HG02610 (cell line): Measurements from ENCODE around the gene LRCH1.
"Not testable (repeated sequence)": the region's sequence is repeated elsewhere in the genome, so short reads cannot be mapped to it uniquely, and the experiment has no call there.

Experiments
- ATAC-seq: cut with Tn5 transposase; IDR thresholded peaks from one replicate; pipeline ENCODE4 v1.9.1; 2021; ENCODE audit warnings: mild to moderate bottlenecking, moderate library complexity; ENCODE audit not compliant: unreplicated experiment

Gene LRCH1

DNA sequence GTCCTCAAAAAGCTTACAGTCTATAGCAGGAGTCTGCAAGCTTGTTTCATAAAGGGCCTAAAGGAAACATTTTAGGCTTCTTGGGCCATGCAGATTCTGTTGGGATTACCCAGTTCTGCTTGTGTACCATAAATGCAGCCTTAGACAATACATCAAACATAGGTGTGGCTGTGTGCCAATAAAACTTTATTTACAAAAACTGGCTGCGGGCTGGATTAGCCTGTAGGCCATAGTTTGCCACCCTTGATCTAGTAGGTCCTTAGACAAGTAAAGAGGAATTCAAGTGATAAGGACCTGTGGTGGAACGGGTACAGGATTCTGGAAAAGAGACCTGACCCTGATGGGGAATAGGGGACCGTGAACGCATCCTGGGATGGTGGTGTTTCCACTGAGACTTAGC lies 192.1 kb downstream of the LRCH1 start:
- no peak for ATAC-seq

DNA sequence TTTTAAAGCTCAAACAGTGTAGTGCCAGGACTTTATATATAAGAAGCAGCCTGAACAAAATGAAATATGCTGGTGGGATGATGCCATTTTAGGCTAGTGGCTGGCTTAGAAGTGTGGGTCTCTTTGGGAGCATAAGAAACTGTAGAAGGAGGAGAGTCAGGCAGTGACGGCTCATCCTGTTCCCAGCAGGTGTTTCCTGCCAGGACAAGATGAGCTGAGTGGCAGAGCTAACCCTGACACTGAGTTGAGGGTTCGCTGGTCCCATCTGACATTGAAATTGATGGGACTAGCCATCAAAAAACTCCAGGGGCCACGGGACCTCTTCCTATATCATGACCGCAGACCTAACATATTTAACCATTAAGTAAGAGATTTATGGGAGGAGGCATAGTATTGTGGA lies 192.7 kb downstream of the LRCH1 start:
- no peak for ATAC-seq

DNA sequence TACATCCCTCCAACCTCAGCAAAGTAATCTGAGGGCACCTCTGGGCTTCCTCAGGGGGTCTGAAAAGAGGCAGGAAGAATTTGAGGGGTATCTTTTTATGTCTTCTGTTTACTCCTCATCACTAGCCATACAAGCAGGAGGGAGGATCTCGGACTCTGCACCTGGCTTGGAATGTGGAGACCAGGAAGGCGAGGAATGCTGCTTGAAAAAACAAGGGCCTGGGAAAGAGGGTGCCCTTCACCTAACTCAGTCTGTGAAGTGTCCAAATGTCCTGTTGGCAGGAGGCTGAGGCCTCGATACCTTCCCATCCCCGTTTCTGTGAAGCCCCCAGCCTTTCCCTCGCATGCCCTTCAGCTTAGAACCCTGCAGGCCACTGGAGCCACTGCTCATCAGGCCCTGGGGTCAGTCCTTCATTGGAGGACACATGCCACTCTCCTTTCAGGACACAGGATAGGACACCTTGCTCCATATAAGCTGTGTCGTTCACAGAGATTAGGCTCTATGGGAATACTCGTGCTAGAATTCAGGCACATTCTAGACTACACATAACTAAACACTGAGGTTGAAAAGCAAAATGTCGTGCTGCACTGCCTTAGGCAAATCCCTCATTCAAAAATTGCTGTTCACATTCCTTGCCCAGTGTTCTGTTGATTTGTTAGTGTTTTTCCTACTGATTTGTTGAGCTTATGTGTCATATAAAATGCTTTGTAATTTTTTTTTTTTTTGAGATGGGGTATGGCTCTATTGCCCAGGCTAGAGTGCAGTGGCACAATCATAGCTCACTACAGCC lies 194.3 kb downstream of the LRCH1 start:
- ATAC-seq, result no peak

DNA sequence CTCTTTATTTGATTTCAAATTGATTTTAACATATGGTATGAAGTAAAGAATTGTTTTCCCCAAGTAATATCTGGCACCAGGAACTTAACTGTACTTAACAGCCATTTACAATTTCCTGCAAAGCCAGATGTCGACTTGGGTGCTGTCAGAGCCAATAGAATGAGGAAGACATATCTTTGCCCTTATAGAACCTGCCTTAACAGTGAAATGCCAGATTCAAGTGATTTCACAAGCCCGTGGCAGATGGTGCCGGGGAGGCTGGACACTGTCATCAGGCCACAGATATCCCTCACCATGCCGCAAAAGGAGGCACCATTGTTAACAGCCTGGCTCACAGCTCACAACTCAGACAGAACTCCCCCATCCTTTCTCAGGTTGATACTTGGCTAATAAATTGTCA lies 195.3 kb downstream of the LRCH1 start:
- no peak for ATAC-seq

DNA sequence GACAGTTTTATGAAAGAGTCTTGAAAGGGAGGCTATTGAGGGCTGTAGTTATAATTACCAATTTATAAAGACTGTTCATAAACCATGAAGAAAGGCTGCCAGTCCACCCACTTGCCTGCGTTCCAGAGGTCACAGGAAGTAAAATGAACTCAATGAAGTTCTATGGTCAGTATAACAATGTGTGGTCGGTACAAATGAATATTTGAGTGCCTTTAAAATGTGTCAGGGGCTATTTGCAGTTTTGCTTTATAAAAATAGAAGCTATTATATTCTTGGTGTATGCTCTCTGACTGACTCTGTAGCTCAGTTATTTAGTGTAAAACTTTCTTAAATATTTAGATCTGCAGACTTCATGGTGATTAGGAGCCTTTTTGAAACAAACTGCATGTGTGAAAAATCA lies 197.0 kb downstream of the LRCH1 start:
- ATAC-seq, result no peak

DNA sequence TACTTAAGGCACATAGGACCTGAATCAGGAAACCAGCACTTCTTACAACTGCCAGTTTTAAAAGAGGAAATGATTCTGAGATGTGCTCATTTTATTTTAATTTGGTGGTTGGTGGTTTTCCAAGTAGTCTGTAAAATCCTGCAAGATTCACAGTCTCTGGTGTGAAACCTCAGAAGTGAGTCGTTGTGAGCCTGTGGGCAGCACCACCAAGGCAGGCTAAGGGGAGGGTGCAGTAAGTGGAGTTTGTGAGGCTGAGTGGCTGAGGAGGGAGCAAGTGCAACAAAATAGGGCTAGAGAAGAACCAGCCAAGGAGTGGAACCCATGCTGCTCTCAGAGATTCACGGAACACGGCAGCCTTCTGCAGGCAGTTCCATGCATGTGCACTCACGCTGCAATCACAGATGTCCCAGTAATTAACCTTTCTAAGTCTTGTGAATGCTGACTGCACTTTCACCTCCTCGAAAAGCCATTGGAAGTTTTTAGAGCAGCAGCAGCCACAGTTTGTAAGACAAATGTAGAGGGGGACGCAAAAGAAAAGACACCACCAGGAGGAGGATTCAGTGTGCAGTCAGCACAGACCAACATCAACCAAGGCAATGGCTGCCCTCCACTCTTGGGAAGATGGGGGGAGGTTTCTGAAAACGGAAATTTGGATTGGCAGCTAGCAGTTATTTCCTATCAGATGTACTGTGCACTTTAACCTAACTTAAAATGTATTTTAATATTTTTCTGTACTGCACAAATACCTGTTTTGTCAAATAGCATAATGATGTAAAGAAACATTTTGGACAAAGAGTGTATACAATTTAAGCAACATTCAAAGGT lies 199.1 kb downstream of the LRCH1 start:
- ATAC-seq, result peak; percentile 95

DNA sequence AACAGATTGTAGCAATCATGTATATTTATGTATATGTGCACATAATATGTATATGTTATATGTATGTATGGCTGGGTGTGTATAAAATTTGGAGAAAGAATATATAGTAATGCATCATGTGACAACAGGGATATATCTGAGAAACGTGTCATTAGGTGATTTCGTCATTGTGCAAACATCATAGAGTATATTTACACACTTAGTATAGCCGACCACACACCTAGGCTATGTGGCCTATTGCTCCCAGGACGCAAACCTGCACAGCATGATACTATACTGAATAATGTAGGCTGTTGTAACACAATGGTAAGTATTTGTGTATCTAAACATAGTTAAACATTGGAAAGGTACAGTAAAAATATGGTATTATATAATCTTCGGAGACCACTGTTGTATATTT lies 200.2 kb downstream of the LRCH1 start:
- ATAC-seq, result no peak

DNA sequence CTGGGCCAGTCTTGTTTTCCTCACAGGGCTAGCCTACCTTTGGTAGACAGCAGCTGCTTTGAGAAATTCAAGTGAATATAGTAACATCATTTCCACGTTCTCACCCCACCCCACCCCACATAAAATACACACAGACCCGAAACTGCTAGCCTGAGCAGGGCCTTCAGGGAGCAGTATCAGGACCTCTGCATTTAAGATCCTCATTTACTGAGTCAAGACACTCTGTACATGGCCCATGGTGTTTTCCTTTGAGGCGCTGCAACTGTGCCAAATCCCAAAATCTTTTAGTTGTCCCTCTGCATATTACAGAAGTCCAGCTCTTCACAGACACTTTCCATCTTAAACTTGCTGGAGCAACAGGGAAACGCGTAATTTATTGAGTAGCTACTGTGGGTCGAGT lies 200.9 kb downstream of the LRCH1 start:
- no peak for ATAC-seq

DNA sequence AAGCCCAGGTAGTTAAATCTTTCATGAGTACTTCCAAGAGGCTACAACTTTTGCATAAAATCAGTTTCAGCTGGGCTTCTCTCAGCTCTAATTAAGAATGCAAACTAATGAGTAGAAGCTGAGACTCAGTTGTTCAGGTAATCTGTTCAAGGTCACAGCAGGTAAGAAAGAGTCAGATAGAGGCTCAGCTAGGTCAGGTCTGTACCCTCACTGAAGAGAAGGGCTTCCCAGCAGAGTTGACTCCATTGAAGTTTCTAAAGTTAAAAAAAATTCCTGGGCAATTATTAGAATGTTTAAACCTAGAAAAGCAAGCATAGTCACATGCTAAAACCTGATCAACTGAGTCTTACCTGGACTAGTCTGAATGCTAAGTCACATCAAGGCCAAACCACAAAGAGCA lies 201.8 kb downstream of the LRCH1 start:
- no peak for ATAC-seq

DNA sequence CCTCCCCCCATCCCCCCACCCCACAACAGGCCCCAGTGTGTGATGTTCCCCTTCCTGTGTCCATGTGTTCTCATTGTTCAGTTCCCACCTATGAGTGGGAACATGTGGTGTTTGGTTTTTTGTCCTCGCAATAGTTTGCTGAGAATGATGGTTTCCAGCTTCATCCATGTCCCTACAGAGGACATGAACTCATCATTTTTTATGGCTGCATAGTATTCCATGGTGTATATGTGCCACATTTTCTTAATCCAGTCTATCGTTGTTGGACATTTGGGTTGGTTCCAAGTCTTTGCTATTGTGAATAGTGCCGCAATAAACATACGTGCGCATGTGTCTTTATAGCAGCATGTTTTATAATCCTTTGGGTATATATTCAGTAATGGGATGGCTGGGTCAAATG lies 202.5 kb downstream of the LRCH1 start:
- ATAC-seq, result not testable (repeated sequence)

DNA sequence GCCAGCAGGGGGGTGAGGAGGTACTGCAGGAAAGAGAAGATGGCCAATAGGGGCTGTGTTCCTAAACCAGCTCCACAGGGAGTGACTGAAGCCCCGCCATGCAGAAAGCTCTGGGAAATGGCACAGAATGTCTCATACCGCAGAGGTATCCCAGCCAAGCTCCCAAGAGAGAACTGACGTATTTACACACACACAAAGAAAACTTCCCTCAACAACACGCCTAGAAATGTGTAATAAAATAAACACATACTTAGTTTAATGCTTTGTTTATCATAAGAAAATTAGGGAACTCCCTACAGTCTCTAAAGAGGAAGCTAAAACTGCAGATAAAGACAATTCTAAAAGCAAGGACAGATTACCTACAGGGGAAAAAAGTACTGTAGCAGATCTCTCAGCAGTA lies 204.0 kb downstream of the LRCH1 start:
- no peak for ATAC-seq

DNA sequence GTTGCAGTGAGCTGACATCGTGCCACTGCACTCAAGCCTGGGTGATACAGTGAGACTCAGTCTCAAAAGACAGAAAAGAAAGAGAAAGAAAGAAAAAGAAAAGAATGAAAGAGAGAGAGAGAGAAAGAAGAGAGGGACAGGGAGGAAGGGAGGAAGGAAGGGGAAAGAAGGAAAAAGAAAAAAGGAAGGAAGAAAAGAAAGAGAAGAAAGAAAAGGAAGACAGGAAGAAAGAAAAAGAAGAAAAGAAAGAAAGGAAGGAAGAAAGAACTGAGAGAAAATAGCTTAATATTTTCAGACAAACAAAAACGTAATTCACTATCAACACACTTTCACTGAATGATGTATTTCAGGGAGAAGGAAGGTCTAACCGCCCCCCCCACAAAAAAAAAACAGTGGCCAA lies 204.7 kb downstream of the LRCH1 start:
- ATAC-seq, result no peak

DNA sequence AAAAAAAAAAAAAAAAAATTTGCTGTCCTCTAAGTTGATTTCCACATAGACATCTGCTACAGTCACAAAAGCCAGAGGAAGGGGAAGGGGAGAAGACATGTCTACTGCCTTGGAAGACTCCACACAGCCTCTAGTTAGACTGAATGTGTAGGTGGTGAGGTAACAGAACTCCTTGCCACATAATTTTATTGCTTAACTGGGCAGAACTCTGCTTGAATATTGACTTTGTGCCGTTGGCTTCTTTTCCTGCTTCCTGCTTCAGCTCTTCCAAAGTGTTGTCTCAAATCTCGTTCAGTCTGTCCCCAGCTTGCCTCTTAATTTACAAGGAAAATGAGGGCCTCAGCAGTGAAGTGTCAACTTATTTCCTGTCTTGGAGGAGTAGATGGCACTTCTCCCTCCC lies 206.9 kb downstream of the LRCH1 start:
- ATAC-seq, result no peak

DNA sequence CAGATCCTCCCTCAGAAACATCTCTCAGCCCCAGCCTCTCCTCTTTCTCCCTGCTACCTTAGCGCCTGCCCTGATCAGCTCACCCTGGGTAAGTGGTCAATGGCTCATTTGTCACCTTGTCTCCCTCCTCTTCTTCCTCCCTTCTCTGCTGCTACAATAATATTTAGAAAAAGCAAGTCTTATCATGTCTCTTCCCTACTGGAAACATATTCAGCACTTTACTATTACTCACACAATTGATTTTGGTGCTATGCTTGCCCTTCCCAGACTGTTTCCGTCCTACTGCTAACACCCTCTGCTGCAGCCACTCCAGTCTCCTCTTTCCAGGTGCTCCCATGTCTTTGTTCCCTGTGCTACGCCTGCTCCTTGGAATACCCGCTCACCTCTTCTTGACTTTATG lies 208.2 kb downstream of the LRCH1 start:
- ATAC-seq, result no peak

DNA sequence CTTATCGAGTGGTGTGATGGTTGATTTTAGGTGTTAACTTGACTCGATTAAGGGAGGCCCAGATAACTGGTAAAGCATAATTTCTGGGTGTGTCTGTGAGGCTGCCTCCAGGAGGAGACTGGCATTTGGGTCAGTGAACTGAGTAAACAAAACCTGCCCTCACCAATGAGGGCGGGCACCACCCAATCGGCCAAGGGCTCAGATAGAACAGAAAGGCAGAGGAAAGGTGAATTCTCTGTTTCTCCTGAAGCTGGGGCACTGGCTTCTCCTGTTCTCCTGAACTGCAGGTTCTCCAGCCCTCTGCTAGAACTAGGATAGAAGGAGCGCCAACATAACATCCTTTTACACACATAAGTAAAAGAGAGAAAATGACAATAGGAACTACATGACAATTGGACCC lies 208.9 kb downstream of the LRCH1 start:
- no peak for ATAC-seq

DNA sequence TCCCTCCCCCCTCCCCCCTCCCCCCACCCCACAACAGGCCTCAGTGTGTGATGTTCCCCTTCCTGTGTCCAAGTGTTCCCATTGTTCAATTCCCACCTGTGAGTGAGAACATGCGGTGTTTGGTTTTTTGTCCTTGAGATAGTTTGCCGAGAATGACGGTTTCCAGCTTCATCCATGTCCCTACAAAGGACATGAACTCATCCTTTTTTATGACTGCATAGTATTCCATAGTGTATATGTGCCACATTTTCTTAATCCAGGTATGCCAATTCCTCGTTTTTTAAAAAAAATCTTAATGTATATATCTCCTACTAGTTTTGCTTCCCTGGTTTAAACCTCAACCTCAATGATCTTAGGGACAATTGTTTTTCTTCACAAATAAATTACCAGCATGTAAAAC lies 217.0 kb downstream of the LRCH1 start:
- ATAC-seq, result not testable (repeated sequence)

DNA sequence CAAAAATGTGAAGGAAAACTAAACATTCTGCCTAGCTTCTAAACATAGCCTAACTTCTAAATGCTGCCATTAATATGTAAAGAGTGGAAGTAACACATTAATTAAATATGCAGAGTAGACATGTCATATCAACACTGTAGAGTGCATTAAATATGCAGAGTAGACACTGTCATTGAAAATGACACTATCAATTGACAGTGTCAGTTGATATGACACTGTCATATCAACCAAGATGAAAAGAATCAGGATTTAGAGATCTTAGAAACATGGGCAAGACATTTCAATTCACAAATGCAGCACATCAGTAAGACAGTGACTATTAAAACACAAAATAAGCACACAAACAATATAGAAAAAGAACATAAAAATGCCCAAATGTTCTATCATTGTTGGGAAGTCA lies 218.7 kb downstream of the LRCH1 start:
- no peak for ATAC-seq

DNA sequence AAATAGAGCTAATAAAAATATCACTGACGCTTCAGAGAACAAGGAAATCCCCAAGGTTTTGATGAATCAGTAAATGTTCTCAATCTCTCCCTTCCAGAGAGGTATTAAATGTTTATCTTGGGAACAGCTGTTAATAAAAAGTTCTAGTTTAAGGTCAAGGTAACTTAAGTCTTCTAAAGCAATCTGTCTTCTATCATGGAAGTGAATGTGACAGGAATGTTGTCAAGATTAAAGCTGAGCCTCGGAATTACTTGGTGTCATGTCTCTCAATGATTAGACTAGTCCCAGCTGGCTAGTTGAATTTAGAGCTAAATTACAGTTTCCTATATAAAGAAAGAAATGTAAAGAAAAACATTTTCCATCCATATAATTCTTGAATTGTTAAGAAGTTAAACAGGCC lies 220.6 kb downstream of the LRCH1 start:
- ATAC-seq, result no peak

DNA sequence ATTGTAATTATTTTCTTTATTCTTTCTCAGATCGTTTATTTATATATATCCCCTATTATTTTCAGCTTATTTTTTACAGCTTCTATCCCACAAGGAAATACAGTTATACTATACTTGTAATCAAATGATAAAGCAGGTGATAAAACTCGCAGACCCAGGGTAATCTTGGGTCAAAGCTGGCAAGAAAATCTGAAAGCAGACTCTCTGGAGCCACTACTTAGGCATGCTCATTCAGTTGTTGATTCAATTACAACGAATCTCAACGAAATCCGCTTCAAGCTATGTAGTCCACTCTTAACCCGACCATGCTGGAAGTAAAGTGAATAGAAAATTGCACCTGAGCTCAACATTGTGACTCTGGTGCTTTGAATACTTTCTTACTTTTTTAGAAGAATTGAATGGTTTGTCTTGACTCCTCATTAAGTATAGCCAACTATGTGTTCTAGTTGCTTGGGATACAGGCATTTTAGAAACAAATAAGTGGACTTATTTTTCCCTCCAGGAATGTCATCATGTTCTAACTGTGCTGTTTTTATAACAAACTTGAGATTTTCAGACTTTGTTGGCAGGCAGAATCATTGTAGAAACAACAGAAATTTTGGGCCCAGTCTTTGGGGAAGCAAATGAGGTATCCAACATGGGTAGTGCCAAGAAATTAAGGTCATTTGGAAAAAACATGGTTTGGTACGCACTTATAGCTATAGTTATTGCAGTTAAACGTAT lies 222.6 kb downstream of the LRCH1 start:
- no peak for ATAC-seq

DNA sequence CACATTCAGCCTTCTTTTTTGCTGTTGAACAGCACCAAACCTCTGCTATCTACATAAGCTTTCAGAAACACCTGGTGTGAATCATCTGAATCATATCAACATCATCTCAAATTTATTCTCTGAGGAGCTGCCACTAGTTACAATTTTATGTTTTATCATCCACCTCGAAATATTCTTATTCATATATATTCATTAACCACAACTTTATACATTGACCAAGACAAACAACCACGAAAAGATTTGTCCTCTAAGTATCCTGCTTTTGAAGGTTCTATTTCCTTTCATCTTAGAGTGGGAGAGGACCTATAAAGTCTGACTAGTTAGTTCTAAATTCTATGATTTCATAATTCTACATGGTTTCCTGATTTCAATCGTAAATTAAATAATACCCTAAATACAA lies 225.1 kb downstream of the LRCH1 start:
- no peak for ATAC-seq

DNA sequence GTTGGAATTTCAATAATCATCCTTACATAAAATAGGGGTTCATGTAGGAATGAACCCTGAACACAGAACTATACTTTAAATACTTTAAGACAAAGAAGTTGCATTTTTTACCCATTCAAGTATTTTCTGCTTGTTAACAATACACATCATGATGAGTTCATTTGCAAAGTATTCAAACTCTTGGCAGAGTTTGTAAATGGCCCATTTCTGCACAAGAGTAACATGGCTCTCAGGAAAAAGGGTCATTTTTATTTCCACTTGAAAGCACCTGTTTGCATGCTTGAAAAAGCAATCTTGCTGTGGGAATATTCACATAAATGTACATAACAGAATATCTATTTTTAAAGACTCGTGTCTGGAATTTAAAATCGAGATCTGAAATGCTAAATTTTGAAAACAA lies 225.9 kb downstream of the LRCH1 start:
- no peak for ATAC-seq

DNA sequence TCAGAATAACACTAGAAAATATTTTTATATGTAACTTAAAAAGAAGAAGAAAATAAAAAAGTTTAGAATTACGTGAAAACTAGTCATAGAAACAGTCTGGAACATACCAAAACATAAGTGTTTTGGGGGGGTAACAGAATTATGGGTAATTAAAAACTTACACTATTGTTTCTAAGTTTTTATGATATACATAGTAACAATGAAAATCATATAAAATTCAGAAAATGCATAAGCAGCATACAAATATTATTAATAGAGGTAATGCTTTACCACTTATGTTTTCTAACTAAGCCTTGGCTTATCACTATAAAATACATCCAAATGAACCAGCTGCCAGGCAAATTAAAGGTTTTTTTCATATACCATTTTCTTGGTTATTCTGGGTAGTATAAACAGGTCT lies 229.1 kb downstream of the LRCH1 start:
- no peak for ATAC-seq
